Osteoblast (primary cell): ENCODE measurements around the gene WFDC6. TPM values are rescaled to one million over a fixed set of nuclear protein-coding genes. Genes with fewer than 3 reads are reported as not detected.

Experiments
- DNase-seq: peaks from one replicate; pipeline ENCODE4 v3.0.0; 2011; ENCODE audit warnings: low spot score, mixed read lengths; ENCODE audit not compliant: insufficient read length; ENCODE audit errors: missing footprints
- H2AFZ ChIP-seq: 2 replicates; pipeline ENCODE4 v1.6.0; 2011; ENCODE audit warnings: mild to moderate bottlenecking, low read length
- H3K27ac ChIP-seq: 2 replicates; pipeline ENCODE4 v1.5.1; 2011; ENCODE audit warnings: mild to moderate bottlenecking, low read depth, low read length, moderate library complexity
- H3K27me3 ChIP-seq: 2 replicates; pipeline ENCODE4 v1.6.0; 2012; ENCODE audit warnings: mild to moderate bottlenecking, control low read depth, inconsistent platforms, low read length, moderate library complexity; ENCODE audit not compliant: insufficient read depth
- H3K36me3 ChIP-seq: 2 replicates; pipeline ENCODE4 v1.5.1; 2011; ENCODE audit warnings: mild to moderate bottlenecking, low read length, control low read depth, moderate library complexity; ENCODE audit not compliant: insufficient read depth
- H3K4me1 ChIP-seq: 2 replicates; pipeline ENCODE4 v1.5.1; 2011; ENCODE audit warnings: mild to moderate bottlenecking, low read length, control low read depth, moderate library complexity; ENCODE audit not compliant: insufficient read depth
- H3K4me2 ChIP-seq: 2 replicates; pipeline ENCODE4 v1.6.0; 2011; ENCODE audit warnings: mild to moderate bottlenecking, low read length; ENCODE audit not compliant: insufficient read depth
- H3K4me3 ChIP-seq: fragments of 200-600 bp; sonication (generic); 3 replicates; pipeline ENCODE4 v1.5.1; 2012; ENCODE audit warnings: mild to moderate bottlenecking, low read length, inconsistent platforms; ENCODE audit not compliant: insufficient read depth
- H3K79me2 ChIP-seq: 2 replicates; pipeline ENCODE4 v1.6.0; 2012; ENCODE audit warnings: mild to moderate bottlenecking, low read length, control low read depth, inconsistent platforms; ENCODE audit not compliant: insufficient read depth
- H3K9me3 ChIP-seq: 2 replicates; pipeline ENCODE4 v1.5.1; 2011; ENCODE audit warnings: low read depth, low read length, control low read depth
- H4K20me1 ChIP-seq: 2 replicates; pipeline ENCODE4 v1.6.0; 2012; ENCODE audit warnings: mild to moderate bottlenecking, low read length, control low read depth; ENCODE audit not compliant: insufficient read depth
- total RNA-seq: library from RNA; depleted of rRNA; stranded (reverse); fragments of >200 nt; gene quantifications from 2 replicates; pipeline ENCODE4 v1.2.3, GENCODE V29; 2012
- TF ChIP-seq, protein P1 (sequence below): IDR thresholded peaks from 2 replicates; pipeline ENCODE4 v1.5.1; 2011; ENCODE audit warnings: mild to moderate bottlenecking, low read depth, low read length, moderate library complexity; ENCODE audit errors: extremely low read depth

The WFDC6 gene
- total RNA-seq, 1 donor, result not detected

DNA sequence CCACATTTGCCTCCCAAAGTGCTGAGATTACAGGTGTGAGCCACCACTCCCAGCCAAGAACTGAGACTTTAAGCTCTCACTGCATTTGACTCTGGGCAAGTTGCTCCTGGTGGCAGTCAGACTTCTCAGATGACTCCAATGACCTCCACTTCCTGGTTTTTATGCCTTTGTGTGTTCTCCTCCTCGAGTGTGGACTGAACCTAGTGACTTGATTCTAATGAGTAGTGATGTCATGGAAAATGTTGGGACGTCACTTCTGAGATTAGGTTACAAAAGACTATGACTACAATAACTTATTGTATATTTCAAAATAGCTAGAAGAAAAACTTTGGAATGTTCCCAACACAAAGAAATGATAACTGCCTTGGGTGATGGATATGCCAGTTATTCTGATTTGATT, 35.9 kb downstream of the WFDC6 start:
- no peak for DNase-seq
- TF ChIP-seq, protein P1, sequence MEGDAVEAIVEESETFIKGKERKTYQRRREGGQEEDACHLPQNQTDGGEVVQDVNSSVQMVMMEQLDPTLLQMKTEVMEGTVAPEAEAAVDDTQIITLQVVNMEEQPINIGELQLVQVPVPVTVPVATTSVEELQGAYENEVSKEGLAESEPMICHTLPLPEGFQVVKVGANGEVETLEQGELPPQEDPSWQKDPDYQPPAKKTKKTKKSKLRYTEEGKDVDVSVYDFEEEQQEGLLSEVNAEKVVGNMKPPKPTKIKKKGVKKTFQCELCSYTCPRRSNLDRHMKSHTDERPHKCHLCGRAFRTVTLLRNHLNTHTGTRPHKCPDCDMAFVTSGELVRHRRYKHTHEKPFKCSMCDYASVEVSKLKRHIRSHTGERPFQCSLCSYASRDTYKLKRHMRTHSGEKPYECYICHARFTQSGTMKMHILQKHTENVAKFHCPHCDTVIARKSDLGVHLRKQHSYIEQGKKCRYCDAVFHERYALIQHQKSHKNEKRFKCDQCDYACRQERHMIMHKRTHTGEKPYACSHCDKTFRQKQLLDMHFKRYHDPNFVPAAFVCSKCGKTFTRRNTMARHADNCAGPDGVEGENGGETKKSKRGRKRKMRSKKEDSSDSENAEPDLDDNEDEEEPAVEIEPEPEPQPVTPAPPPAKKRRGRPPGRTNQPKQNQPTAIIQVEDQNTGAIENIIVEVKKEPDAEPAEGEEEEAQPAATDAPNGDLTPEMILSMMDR, result no peak
- no peak overlapping the region for H2AFZ ChIP-seq
- no peaks in the 10 kb centered on the region for H3K79me2 ChIP-seq
- no peaks in the 10 kb centered on the region for H3K4me1 ChIP-seq
- no peaks in the 10 kb centered on the region for H3K36me3 ChIP-seq
- no peak overlapping the region for H3K4me3 ChIP-seq
- no peak overlapping the region for H3K27ac ChIP-seq
- no peaks in the 10 kb centered on the region for H3K9me3 ChIP-seq
- no peak overlapping the region for H3K4me2 ChIP-seq
- no peaks in the 10 kb centered on the region for H4K20me1 ChIP-seq
- peaks cover 15% of the 10 kb centered on the region for H3K27me3 ChIP-seq

DNA sequence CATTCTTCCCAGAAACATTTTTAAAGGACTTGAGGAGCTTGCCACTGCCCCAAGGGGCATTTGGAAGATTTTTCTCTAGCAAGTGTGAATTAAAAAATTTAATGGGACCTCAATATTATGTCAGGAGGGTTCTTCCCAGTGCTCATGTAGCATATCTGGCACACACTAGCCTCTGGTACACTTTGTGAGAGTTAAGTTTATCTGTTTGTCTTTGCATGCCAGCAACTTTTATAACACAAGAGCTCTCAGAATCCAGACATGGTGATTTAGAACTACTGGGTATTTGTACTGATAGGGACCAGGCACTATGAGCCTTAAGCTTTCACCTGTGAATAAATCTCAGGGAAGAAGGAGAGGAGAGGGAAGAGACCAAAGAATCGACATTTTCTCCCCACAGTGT, 36.7 kb downstream of the WFDC6 start:
- no peaks in the 10 kb centered on the region for H3K79me2 ChIP-seq
- H3K4me3 ChIP-seq, result no peak overlapping the region
- H3K4me1 ChIP-seq, result no peaks in the 10 kb centered on the region
- H3K9me3 ChIP-seq, result no peaks in the 10 kb centered on the region
- TF ChIP-seq, protein P1, result no peak
- no peaks in the 10 kb centered on the region for H3K36me3 ChIP-seq
- H3K27me3 ChIP-seq, result peaks cover 15% of the 10 kb centered on the region
- no peaks in the 10 kb centered on the region for H4K20me1 ChIP-seq
- DNase-seq, result no peak
- H3K27ac ChIP-seq, result no peak overlapping the region
- no peak overlapping the region for H2AFZ ChIP-seq
- H3K4me2 ChIP-seq, result no peak overlapping the region

DNA sequence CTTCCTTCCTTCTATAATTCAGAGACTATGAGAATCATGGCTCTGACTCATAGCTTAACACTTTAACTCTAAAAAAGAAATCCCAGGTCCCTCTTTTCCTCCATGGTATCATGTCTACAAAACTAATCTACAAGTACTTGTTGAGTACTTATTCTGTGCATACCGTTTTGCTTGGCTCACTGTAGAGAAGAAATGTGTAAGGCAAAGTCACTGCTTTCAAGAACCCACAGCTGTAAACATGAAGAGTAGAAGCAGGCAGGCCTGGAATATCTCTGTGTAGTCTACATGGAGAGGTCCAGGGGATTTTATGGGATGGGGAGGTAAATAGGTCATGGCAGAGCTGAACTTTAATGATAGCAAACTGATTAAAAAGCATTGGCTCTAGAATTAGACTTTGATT, 37.7 kb downstream of the WFDC6 start:
- no peak overlapping the region for H3K4me2 ChIP-seq
- H3K4me1 ChIP-seq, result no peaks in the 10 kb centered on the region
- no peak overlapping the region for H3K27ac ChIP-seq
- no peaks in the 10 kb centered on the region for H3K79me2 ChIP-seq
- peaks cover 20% of the 10 kb centered on the region for H3K27me3 ChIP-seq
- TF ChIP-seq, protein P1, result no peak
- H3K4me3 ChIP-seq, result no peak overlapping the region
- H3K9me3 ChIP-seq, result no peaks in the 10 kb centered on the region
- H3K36me3 ChIP-seq, result no peaks in the 10 kb centered on the region
- H4K20me1 ChIP-seq, result no peaks in the 10 kb centered on the region
- H2AFZ ChIP-seq, result no peak overlapping the region
- DNase-seq, result no peak

DNA sequence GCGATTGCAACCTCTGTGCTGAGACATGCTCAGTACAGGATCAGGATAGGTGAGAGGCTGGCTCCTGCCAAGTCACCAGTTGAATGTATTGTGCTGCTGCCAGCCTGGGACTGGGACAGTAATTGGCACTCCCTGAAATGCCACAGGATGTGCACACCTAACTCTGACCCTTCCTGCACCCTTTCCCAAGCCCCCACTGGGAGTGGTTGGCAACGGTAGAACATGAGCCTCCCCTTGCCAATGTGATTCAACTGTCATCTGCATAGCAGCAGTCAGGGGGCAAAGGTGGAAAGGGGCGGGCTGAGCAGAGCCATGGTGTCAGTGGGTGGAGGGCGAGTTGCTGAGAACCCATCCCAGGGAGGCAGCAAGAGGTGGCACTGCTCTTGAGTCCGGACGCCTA, 39.3 kb downstream of the WFDC6 start:
- no peaks in the 10 kb centered on the region for H3K79me2 ChIP-seq
- H3K9me3 ChIP-seq, result no peaks in the 10 kb centered on the region
- H3K27ac ChIP-seq, result no peak overlapping the region
- H3K27me3 ChIP-seq, result peaks cover 27% of the 10 kb centered on the region
- H3K4me3 ChIP-seq, result no peak overlapping the region
- no peaks in the 10 kb centered on the region for H4K20me1 ChIP-seq
- no peaks in the 10 kb centered on the region for H3K36me3 ChIP-seq
- no peaks in the 10 kb centered on the region for H3K4me1 ChIP-seq
- TF ChIP-seq, protein P1, result no peak
- DNase-seq, result no peak
- no peak overlapping the region for H2AFZ ChIP-seq
- no peak overlapping the region for H3K4me2 ChIP-seq
